Astrocyte of the spinal cord (primary cell): ENCODE data around the gene RNASE12.

Experiments used
- DNase-seq: peaks from one replicate; pipeline ENCODE4 v3.0.0; 2011; ENCODE audit warnings: low read depth, low spot score
- H3K4me3 ChIP-seq: 2 replicates; pipeline ENCODE4 v1.5.1; 2011; ENCODE audit warnings: low read depth, mild to moderate bottlenecking, low read length, moderate library complexity
- CTCF ChIP-seq: IDR thresholded peaks from 2 replicates; pipeline ENCODE4 v1.5.1; 2012; ENCODE audit warnings: low read depth, mild to moderate bottlenecking, low read length, inconsistent platforms
- in situ Hi-C: cut with HindIII; loops from 2 replicates; pipeline ENCODE4 v1.10.0; 2017; ENCODE audit warnings: low sequenced_read_pairs

The RNASE12 gene

DNA sequence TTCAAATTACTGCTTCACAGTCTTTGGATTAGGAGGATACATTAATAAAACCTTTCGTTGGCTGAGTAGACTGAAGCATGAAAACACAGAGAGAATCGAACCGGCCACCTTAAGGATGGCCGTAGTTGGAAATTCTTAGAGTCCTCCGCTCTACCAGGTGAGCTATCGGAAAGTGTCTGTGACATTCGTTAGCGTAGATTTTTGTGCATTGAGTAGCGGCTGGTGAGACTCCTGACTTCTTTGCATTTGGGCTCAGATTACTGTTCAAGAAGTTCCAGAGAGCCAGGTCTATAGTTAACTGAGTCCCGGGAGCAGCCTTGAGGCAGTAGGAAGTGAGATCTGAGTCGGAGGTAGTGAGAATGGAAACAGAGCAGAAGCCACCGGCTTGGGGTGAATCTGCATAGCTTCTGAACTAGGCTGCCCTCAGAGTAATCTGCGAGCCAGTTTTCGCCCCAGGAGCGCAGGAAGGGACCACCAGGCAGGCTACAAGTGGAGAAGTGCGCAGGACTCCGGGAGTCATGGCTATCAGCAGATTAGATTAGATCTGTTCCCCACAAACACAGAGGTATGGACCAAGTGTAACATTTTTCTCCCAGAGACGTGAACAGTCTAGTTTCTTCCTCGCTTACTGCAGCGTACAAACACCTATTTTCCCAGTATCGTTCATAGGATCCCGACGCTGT is 39.3 kb upstream of the RNASE12 start:
- in situ Hi-C loops = no loop called here
- H3K4me3 ChIP-seq = peak overlapping the region; percentile 42
- peak; percentile 37 for DNase-seq
- TF ChIP-seq CTCF = no peak

DNA sequence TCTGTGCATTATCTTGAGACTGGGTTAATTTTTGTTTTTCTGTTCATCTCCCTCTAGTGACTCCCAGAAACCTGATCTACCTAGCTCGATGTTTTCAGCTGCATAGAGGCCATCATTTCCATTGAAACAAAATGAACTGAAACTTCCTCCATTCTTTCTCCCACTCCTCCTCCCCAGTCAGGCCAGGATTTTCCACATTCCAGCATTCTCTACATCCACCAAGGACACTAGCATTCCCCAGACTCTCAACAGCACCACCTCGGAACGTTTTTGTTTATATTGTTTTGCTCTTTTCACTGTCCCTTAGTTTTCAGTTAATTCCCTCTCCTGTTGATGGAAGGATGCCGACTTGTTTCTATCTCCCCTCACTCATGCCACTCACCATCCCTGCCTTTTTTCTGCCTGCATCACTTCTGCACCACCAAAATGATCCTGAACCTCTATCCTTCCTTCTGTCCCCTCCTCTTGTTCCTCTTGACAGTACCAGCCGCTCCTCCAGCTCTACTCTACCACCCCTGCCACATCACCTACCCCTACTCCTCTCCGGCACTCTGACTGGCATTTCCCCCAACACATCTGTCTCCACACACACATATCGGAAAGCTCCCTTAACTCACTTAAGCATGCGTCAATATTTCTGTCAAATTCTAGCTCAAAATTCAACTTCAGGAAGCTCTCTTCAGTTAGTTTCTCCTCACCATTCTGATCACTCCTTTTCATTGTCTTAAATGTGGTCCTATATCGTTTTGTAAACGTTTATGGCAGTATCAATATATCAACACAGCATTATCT is 37.1 kb upstream of the RNASE12 start:
- in situ Hi-C loops = no loop called here
- no peak for DNase-seq
- H3K4me3 ChIP-seq = no peak overlapping the region
- no peak for TF ChIP-seq CTCF

DNA sequence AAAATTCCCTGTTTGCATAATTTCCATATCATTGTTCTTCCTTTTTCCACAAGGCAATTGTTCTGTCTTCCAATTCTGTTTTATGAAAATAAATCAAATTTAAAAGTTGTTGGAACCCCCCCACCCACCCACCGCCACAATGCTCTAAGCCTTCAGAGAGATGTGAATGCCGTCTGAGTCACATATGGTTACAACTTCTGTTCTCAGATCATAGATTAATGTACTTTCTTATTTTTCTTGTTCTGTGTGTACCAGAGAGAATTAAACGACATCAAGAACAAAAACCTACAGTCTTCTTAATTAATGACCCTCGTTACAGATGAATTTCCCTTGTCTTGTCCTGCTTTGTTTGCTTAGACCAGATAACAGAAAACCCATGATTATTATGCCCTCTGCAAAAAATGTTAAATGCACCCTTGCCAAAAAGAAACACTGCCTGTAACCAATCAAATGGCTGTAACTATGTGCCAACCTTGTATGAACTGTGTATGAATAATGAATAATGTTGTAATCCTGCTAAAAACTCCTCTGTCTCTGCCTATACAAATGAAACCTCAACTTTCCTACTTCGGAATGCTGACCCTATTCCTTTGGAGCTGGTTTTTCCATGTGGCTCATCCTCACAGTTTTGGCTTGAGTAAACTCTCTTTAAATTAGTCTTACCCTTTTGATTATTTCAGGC is 36.3 kb upstream of the RNASE12 start:
- TF ChIP-seq CTCF = no peak
- DNase-seq = no peak
- H3K4me3 ChIP-seq = no peak overlapping the region
- in situ Hi-C loops = no loop called here

DNA sequence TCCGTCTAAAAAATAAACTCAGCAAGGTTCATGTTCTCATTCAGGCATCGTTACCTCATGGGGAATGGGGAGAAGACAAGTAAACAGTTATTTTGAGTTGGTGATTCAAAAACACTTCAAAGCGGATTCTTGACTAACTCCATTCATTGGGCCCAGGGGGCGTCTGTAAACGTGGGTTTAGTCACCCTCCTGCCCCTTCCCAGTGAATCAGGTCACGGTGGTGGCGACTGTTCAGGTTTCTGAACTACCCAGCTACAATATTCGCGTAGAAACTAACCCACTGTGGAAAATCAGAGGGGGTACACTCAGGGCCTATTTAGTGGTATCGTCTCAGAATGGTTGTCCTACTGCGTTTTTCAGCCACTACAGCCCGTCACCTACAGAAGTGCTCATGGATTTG is 35.1 kb upstream of the RNASE12 start:
- no peak for TF ChIP-seq CTCF
- in situ Hi-C loops = no loop called here
- no peak overlapping the region for H3K4me3 ChIP-seq
- DNase-seq = no peak

DNA sequence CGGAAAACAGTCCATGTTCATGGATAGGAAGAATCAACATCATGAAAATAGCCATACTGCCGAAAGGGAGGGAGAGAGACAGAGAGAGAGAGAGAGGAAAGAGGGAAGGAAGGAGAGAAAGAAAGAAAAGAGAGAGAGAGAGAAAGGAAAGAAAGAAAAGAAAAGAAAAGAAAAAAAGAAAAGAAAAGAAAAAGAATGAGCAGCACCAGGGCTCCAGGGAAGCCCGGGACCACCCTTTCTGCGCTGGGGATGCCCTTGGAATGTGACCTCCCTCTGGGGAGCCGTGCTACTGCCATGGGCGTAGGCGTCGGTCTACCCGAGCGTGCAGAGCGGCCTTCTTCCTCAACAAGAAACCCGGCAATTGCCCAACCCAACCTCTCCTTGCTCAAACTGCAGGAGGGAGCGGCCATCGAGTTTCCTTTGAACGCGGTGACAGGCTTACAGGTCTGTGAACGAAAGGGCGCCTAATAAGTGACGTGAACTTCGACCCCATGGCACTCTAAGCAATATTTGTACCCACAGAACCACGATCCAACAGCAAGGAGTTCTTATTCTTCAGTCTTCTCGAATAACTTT is 33.4 kb upstream of the RNASE12 start:
- peak; percentile 52 for DNase-seq
- H3K4me3 ChIP-seq = peak overlapping the region; percentile 55
- in situ Hi-C loops = no loop called here
- no peak for TF ChIP-seq CTCF

GRCh38 chr14:20623798-20624197 is 32.6 kb upstream of the RNASE12 start:
- TF ChIP-seq CTCF = no peak
- H3K4me3 ChIP-seq = no peak overlapping the region
- in situ Hi-C loops = no loop called here
- no peak for DNase-seq
